HG03460 (cell line): Measurements from ENCODE around the gene CTAG1A.
"Not testable (repeated sequence)": the region's sequence is repeated elsewhere in the genome, so short reads cannot be mapped to it uniquely, and the experiment has no call there.

Experiments
- ATAC-seq: cut with Tn5 transposase; IDR thresholded peaks from one replicate; pipeline ENCODE4 v1.9.1; 2021; ENCODE audit not compliant: unreplicated experiment

CTAG1A gene

DNA sequence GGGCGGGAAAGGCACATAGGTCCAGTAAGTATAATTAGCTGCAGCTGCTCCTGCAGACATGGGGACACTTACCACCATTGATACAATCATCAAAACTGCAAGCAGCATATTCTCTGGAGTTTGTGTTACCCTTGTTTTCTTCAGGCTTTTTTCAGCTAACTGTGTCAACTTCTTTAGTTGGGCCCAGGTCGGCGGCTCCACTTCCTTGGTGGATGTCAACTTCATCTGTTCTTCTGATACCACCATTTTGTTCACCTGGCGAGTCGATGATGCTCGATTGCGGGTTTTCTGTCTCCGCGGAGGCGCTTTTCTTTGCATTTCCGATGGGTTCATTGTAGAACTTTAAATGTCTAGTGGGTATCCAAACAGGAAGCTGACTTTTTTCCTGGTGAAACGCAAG lies 26.2 kb downstream of the CTAG1A start:
- not testable (repeated sequence) for ATAC-seq

DNA sequence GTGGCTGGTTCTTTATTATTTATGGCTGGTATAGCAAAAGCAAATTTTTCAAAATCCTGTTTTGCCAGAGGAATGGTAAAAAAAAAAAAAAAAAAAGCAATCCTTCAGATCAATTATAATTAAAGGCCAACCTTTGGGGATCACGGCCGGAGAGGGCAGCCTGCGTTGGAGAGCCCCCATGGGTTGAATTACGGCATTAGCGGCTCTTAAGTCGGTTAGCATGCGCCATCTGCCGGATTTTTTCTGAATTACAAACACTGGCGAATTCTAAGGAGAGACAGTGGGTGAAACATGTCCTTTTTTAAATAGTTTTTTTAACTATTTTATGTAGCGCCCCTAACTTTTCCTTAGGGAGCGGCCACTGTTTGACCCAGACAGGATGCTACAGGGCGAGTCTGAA lies 28.7 kb downstream of the CTAG1A start:
- not testable (repeated sequence) for ATAC-seq

DNA sequence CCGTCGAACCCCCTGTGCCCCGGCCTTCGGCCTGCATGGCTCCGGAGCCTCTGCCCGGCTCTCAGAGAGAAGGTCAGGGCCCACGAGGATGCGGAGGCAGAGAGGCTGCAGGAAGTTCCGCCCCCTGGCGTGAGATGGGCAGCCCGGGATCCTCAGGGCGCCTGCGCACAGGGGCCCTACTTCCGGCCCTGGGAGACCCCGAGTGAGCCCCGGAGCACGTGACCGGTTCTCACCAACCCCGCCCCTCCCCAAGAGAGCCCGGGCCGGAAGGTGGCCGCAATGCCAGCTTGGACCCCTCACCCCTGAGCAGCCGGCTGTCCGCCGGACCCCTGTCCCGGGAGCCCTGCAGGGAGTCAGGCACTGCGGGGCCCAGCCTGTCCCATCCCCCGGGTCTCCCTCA lies 34.2 kb downstream of the CTAG1A start, which contains the start of gene CTAG1B:
TSS of gene CTAG1B (minus strand) at position 101 of the 400 bp plus-strand sequence. CDS start at position 37, 64 bp downstream.
- ATAC-seq: not testable (repeated sequence)

DNA sequence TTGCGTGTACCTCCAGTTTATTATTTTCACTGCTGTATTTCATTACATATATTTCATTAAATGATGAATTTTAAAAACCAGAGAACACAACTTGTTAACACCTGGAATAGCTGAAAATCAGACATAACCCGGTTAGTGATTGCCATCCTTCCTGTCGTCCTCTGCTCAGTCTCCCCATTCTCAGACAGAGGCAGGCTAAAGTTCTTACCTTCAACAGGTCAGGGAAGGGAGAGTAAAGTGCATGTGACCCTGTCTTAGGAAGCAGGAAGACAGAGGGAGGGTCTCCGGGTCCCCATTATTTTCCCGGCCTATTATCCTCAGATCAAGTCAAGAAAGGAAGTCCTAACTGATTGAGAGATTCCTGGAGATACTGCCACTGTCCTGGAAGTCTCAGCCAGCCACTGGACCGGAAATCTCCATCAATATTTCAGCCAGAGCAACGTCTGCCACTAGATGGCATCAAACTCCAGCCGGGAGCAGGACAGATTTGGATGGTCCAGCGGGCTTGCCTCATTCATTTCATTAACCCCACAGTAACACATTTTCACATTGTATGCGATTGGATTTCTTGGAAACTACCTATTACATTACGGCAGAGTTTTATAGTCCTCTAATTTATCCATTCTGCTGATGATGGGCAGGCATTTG lies 36.0 kb downstream of the CTAG1A start:
- not testable (repeated sequence) for ATAC-seq

DNA sequence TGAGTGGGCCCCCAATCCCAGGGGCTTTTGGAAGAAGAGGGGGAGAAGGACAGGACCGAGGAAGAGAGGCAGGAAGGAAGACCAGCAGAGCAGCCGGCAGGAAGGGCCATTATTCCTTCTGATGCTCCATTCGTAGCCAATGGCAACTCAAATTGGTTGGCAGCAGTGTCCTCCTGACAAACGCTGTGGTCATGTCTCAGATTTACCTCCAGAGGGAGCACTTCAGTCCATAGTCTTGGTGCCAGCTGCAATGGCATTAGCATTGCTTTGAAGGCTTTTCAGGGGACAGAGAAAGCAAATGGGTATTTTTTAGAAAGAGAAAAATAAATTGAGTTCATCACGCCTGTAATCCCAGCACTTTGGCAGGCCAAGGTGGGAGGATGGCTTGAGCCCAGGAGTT lies 44.0 kb downstream of the CTAG1A start:
- not testable (repeated sequence) for ATAC-seq

DNA sequence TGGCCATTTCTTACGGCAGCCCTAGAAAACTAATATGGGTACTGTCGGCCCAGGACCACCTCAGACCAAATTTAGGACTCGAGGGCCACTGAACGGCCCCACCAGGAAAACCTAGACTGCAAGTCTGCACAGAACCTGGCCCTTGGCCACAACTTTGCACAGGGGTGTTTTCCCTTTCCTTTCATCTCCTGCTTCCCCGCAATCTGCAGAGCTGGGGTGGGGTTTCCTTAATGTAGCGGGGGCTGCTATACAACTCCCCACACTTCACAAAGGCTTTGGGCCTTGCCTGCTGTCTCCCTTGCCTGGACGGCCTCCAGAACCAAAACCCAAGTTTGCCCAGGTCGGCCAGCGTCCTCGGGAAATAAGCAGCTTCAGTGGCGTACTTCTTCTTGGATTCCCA lies 46.0 kb downstream of the CTAG1A start:
- not testable (repeated sequence) for ATAC-seq

DNA sequence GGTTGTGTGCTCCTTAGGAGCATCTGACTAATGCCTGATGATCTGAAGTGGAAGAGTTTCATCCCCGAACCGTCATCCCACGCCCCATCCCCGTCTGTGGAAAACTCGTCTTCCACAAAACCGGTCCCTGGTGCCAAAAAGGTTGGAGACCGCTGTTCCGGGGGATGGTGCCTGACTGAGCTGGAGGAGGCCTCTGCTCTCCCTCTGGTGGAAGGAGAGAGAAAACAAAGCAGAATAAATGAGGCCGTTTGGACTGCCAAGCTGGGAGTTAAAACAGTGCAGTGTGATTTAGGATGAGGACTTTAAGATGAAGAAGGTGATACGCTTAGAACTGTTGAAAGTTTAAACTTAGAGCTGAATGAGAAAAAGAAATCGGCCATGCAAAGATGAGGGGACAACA lies 48.7 kb downstream of the CTAG1A start:
- ATAC-seq: not testable (repeated sequence)
